ENCODE data around the gene TCTA.

DNA sequence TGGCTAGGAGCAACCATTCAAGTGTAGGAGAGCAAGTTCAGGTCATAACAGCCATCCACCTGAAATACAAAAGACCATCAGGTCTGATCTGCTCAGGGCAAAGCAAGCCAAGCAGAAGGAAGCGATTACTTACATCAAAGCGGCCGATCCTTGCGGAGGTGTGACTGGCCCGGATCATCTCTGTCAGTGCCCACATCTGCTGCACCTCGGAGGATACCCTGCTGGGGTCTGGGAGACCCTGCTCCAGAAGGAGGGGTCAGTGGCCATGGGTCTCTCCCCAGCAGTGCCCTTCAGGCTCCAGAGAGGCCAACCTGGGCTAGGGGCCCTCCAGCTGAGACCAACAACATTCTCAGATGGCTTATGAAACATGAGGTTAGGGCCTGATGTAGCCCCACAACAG, 12.6 kb downstream of the TCTA start:
- TF ChIP-seq, protein P1, sequence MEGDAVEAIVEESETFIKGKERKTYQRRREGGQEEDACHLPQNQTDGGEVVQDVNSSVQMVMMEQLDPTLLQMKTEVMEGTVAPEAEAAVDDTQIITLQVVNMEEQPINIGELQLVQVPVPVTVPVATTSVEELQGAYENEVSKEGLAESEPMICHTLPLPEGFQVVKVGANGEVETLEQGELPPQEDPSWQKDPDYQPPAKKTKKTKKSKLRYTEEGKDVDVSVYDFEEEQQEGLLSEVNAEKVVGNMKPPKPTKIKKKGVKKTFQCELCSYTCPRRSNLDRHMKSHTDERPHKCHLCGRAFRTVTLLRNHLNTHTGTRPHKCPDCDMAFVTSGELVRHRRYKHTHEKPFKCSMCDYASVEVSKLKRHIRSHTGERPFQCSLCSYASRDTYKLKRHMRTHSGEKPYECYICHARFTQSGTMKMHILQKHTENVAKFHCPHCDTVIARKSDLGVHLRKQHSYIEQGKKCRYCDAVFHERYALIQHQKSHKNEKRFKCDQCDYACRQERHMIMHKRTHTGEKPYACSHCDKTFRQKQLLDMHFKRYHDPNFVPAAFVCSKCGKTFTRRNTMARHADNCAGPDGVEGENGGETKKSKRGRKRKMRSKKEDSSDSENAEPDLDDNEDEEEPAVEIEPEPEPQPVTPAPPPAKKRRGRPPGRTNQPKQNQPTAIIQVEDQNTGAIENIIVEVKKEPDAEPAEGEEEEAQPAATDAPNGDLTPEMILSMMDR (IDR thresholded peaks at IDR 0.05), result no peak
- TF ChIP-seq POLR2A (IDR thresholded peaks at IDR 0.05) (no peak), EP300 (IDR thresholded peaks at IDR 0.05) (no peak), POLR2AphosphoS5 (IDR thresholded peaks at IDR 0.05) (no peak)

All from stomach (tissue), 4 donors.